HG03103 (cell line): ENCODE data around the gene PPP1R12B.
"Not testable (repeated sequence)": the region's sequence is repeated elsewhere in the genome, so short reads cannot be mapped to it uniquely, and the experiment has no call there.

ENCODE experiments used
- ATAC-seq: cut with Tn5 transposase; IDR thresholded peaks from one replicate; pipeline ENCODE4 v1.9.1; 2021; ENCODE audit warnings: low read depth; ENCODE audit not compliant: unreplicated experiment

PPP1R12B gene

DNA sequence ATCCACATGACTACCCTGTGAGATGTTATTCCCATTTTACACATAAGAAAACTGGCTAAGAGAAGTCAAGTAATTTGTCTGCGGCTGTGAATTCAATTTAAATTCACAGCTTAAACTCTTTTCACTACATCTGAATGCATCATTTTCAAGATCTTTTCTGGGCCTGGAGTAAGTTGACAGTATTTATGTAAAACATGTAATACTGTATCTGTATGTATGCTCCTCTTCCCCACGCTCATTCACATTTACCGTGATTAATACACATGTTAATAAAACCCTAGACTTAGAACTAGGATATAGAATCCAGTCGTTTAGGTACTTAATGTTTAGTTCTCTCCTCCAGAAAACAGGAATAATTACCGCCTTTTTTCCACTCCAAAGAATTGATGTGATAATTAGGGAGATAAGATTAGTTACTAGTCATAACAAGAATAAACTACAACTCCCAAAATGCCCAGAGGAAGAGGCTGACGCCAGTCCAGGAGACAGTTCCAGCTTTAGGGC, 442 bp upstream of the PPP1R12B start:
- no peak for ATAC-seq

DNA sequence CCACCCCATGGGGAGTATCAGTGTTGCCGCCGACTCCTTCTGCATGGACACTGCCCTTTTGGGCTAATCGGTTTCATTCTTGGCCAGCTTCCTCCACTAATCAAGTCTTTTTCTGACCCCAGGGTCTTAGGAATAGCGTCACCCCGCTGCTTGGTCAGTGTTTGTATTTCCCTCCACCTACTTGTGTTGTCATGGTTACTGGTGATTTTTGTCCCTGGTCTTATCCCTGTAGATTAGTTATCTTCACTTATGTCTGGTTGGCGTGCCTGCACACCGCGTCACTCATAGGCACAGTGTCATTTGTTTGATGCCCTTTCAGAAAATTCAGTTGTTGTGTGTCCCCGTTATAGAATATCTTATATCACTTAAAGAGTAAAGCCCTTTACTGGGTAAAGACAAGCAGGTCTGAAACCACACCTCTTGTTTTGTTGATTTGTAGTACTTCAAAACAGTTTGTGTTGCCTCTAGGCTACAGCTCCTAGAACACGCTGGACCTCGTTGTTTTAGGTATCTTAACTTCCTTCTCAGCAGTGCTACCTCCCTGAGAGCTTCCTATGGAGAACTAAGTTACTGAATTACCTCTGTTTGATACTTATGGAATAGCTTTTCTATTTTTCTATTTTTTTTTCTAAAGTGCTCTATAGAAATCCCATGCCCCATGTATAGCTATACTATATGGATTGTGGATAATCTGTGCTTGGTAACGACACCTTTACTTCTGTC, 868 bp downstream of the PPP1R12B start:
- no peak for ATAC-seq

GRCh38 chr1:202351725-202352124, 3.2 kb downstream of the PPP1R12B start:
- no peak for ATAC-seq

- ATAC-seq: not testable (repeated sequence)
These were observed 4.2 kb downstream of the PPP1R12B start for GRCh38 chr1:202352583-202353197.

DNA sequence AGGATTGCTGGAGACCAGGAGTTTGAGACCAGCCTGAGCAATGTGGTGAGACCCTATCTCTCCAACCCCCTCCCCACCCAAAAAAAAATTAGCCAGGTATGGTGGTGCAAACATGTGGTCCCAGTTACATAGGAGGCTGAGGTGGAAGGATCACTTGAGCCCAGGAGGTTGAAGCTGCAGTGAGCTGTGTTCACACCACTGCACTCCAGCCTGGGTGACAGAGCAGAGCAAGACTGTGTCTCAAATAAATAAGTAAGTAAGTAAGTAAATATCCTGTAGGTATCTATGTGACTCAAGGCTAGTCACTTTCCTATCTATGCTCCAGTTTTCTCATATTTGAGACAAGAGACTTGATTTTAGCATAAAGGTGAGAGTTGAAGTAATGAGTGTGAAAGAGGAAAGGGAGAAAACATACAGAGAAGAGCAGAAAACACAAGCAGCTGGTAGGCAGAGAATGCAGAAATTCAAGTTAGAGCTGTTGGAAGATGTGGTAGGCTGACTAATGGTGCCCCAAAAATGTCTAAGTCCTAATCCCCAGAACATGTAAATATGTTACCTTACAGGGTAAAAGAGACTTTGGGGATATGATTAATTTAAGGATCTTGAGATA, 7.5 kb downstream of the PPP1R12B start:
- no peak for ATAC-seq

- no peak for ATAC-seq
These were observed 9.0 kb downstream of the PPP1R12B start for GRCh38 chr1:202357506-202357905.

- no peak for ATAC-seq
These were observed 12.7 kb downstream of the PPP1R12B start for GRCh38 chr1:202361224-202361623.

- no peak for ATAC-seq
These were observed 13.2 kb downstream of the PPP1R12B start for GRCh38 chr1:202361701-202362100.

DNA sequence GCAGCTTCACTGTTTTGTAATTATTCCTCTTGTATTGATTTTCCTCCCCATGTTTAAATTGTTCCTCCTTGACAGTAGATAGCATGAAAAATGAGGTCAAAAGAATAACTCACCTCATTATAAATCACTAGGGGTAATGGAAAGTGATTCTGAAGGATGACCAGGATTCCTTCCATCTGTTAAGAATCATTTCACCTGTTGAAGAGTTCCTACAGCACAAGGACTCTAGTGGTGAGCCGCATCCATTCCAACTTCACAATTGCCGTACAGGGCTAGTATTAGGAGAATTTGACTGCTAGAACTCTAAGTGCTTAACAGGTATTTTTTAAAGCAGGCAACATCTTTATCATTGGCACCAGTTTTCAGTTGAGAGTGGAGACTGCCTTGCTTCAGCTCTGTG, 13.7 kb downstream of the PPP1R12B start:
- no peak for ATAC-seq

- ATAC-seq: no peak
These were observed 16.8 kb downstream of the PPP1R12B start for GRCh38 chr1:202365092-202365815.

GRCh38 chr1:202367271-202367670, 18.8 kb downstream of the PPP1R12B start:
- ATAC-seq: no peak

- not testable (repeated sequence) for ATAC-seq
These were observed 22.4 kb downstream of the PPP1R12B start for GRCh38 chr1:202370906-202371305.

- no peak for ATAC-seq
These were observed 25.6 kb downstream of the PPP1R12B start for GRCh38 chr1:202374099-202374498.

GRCh38 chr1:202375175-202375574, 26.7 kb downstream of the PPP1R12B start:
- not testable (repeated sequence) for ATAC-seq

- ATAC-seq: no peak
These were observed 27.7 kb downstream of the PPP1R12B start for GRCh38 chr1:202376247-202376646.

- ATAC-seq: not testable (repeated sequence)
These were observed 31.5 kb downstream of the PPP1R12B start for GRCh38 chr1:202379884-202380529.

GRCh38 chr1:202380535-202380934, 32.0 kb downstream of the PPP1R12B start:
- ATAC-seq: not testable (repeated sequence)

GRCh38 chr1:202381867-202382266, 33.4 kb downstream of the PPP1R12B start:
- not testable (repeated sequence) for ATAC-seq

- not testable (repeated sequence) for ATAC-seq
These were observed 47.3 kb downstream of the PPP1R12B start for GRCh38 chr1:202395831-202396230.

DNA sequence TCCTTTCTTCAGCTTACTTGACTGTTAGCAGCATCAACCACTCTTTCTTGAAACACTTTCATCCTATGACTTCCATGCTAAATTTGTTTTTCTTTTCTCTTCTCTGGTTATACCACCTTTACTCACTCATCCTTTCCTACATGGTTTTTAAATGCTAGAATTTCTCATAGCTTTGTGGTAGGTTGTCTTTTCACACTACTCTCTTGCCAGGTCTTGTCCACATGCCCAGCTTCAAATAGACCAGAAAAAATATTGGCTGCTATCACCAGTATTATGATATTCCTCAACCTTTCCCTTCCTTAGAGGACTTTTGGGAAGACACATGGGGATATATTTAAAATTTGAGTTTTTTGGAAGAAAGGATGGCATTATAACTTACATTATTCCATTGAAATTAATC, 48.8 kb downstream of the PPP1R12B start:
- ATAC-seq: no peak
